AG04450 (cell line): ENCODE measurements around the gene RFTN2. TPM values are rescaled to one million over a fixed set of nuclear protein-coding genes. Genes with fewer than 3 reads are reported as not detected.

Source experiments
- CTCF ChIA-PET: fragments of 300-600, 350-600 bp; formaldehyde crosslinking; extraction: SDS; loops from one replicate; lab custom pipeline; 2022; ENCODE audit warnings: antibody characterized with exemption, inconsistent platforms; lab: Charles Lee
- POLR2A ChIA-PET: fragments of 350-600 bp; formaldehyde crosslinking; extraction: SDS; loops from one replicate; lab custom pipeline; 2021; ENCODE audit warnings: antibody characterized with exemption, inconsistent platforms; lab: Yijun Ruan, JAX
- DNase-seq: peaks from one replicate; pipeline ENCODE4 v3.0.0-alpha.2; 2011; ENCODE audit warnings: low read depth, low spot score
- H3K27ac ChIP-seq: one replicate; pipeline ENCODE4 v1.5.1; 2012; ENCODE audit warnings: low read depth, low read length, control low read depth
- H3K27me3 ChIP-seq: one replicate; pipeline ENCODE4 v1.6.0; 2012; ENCODE audit warnings: low read length; ENCODE audit not compliant: control insufficient read depth, insufficient read depth
- H3K4me3 ChIP-seq: 2 replicates; pipeline ENCODE4 v1.5.1; 2011; ENCODE audit warnings: mild to moderate bottlenecking, low read depth, low read length, control low read depth
- H3K9me3 ChIP-seq: 2 replicates; pipeline ENCODE4 v1.5.1; 2012; ENCODE audit warnings: low read length; ENCODE audit not compliant: control insufficient read depth, insufficient read depth
- polyA plus RNA-seq: library from polyadenylated mRNA; depleted of rRNA; stranded (reverse); fragments of >200 nt; gene quantifications from 2 replicates; pipeline ENCODE4 v1.2.3, GENCODE V29; 2011
- TF ChIP-seq, protein P1 (sequence below): IDR thresholded peaks from 2 replicates; pipeline ENCODE4 v1.5.1; 2011; ENCODE audit warnings: low read depth, low read length, control low read depth, inconsistent platforms

RFTN2 gene
- polyA plus RNA-seq, 1 experiment: 5.7 TPM

DNA sequence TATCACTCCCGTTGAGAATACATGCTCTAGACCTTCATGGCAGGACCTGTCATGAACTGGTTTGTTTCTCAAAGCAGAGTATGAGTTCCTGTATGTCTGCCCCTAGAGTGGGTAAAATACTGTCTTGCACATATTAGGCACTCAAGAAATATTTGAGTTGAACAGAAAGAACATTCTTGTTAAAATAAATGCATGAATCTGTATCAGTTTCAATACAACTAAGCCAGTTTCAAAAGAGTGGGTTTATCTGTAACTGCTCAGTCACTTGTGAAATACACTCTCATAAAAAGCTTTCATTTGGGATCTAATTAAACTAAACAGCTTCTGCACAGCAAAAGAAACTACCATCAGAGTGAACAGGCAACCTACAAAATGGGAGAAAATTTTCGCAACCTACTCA lies 69.2 kb downstream of the RFTN2 start:
- no peak for DNase-seq
- TF ChIP-seq, protein P1, sequence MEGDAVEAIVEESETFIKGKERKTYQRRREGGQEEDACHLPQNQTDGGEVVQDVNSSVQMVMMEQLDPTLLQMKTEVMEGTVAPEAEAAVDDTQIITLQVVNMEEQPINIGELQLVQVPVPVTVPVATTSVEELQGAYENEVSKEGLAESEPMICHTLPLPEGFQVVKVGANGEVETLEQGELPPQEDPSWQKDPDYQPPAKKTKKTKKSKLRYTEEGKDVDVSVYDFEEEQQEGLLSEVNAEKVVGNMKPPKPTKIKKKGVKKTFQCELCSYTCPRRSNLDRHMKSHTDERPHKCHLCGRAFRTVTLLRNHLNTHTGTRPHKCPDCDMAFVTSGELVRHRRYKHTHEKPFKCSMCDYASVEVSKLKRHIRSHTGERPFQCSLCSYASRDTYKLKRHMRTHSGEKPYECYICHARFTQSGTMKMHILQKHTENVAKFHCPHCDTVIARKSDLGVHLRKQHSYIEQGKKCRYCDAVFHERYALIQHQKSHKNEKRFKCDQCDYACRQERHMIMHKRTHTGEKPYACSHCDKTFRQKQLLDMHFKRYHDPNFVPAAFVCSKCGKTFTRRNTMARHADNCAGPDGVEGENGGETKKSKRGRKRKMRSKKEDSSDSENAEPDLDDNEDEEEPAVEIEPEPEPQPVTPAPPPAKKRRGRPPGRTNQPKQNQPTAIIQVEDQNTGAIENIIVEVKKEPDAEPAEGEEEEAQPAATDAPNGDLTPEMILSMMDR: no peak
- Histone ChIP-seq H3K9me3 (no peaks in the 10 kb centered on the region), H3K4me3 (no peak overlapping the region), H3K27me3 (no peaks in the 10 kb centered on the region), H3K27ac (no peak overlapping the region)
- ChIA-PET POLR2A (no interaction called here), CTCF (no interaction called here)

DNA sequence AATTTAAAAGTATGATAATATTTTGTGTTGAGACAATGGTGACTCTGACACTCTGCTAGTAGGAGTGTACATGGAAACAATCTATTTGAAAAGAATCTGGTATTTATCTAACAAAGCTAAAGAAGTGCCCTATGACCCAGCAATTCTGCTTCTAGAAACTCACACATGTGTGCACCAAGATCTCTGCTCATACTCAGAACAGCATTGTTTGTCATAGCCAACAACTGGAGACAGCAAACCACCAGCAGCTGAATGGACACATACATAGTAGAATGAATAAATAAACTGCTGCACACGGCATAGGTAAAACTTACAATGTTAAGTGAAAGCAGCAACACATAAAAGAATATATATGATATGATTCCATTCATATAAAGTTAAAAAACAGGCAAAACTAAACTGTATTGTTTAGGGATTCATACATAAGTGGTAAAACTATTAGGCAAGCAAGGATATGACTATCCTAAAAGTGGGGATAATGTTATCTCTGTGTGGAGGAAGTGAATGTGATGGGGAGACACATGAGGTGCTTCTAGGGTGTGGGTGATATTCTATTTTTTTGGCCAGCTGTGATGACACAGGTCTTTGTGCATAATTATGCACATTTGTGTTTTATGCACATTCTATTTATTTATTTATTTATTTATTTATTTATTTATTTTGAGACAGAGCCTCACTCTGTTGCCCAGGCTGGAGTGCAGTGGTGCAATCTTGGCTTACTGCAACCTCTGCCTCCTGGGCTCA lies 71.1 kb downstream of the RFTN2 start:
- H3K27me3 ChIP-seq: no peaks in the 10 kb centered on the region
- H3K27ac ChIP-seq: no peak overlapping the region
- H3K9me3 ChIP-seq: no peaks in the 10 kb centered on the region
- POLR2A ChIA-PET: no interaction called here
- CTCF ChIA-PET: no interaction called here
- H3K4me3 ChIP-seq: no peak overlapping the region
- TF ChIP-seq, protein P1: no peak
- no peak for DNase-seq

DNA sequence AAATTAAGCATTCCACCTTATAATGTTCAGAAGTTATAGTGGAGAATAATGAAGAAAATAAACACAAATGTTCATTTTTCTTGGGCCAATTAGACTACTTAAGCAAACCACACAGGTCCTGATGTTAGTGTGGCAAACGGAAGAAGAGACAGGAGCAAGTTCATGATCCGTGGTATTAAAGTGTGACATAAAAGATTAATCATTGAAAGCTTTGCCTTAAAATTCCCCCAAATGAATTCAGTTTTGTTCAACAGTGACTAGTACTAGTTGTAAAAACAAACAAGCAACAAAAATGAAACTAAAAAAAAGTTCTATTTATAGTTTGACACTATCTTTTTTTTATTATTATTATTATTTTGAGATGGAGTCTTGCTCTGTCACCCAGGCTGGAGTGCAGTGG lies 73.7 kb downstream of the RFTN2 start:
- no peak overlapping the region for H3K27ac ChIP-seq
- DNase-seq: no peak
- H3K27me3 ChIP-seq: no peaks in the 10 kb centered on the region
- CTCF ChIA-PET: interaction anchor here (0.7 kb wide), 1 partner anchor 86 kb away, joined by 5 read pairs; no protein-coding TSS in a partner anchor
- POLR2A ChIA-PET: no interaction called here
- no peak overlapping the region for H3K4me3 ChIP-seq
- no peaks in the 10 kb centered on the region for H3K9me3 ChIP-seq
- TF ChIP-seq, protein P1: no peak

DNA sequence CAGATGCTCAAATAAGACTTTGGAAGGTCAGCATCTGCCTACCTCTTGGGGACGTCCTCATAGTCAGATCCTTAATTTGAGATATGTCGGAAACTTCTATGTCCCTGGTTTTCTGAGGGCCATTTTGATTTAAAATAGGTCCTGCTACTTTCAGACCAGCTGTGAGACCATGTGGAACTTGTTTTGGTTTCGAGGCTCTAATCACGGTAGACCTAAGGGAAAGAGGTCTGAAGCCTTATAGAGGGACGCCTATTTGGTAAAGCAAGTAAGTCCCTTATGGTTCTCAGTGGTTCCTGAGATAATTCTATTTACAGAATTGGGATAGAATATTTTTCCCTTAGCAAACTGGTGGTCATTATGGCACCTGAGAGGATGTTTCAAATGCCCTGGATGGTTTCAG lies 75.1 kb downstream of the RFTN2 start:
- POLR2A ChIA-PET: interaction anchor here (1.0 kb wide), 1 partner anchor 85 kb away, joined by 3 read pairs; the partner anchor contains the start of gene MOB4

More for the DNA sequence above, 75.1 kb downstream of the RFTN2 start:
- Histone ChIP-seq H3K9me3 (no peaks in the 10 kb centered on the region), H3K27ac (no peak overlapping the region), H3K27me3 (no peaks in the 10 kb centered on the region), H3K4me3 (no peak overlapping the region)
- no peak for DNase-seq
- TF ChIP-seq, protein P1: no peak
- CTCF ChIA-PET: interaction anchor here (0.6 to 1.2 kb wide), 7 partner anchors 10 to 109 kb away, joined by 3 to 7 read pairs (median 3); no protein-coding TSS in a partner anchor
